Liver (tissue), 3 donors: ENCODE data around the gene GNAI2.

Experiments
- EGR1 ChIP-seq, 2 donors: IDR thresholded peaks; 2 replicates each; pipeline ENCODE4 v1.6.1; 2016 to 2018; ENCODE audit warnings: antibody characterized with exemption in 2 of 2, low read depth in 2 of 2
- GABPA ChIP-seq, 2 donors: IDR thresholded peaks in 1 of 2; conservative IDR thresholded peaks in 1 of 2; 2 replicates each; pipeline ENCODE4 v1.6.1; 2016; ENCODE audit warnings: antibody characterized with exemption in 2 of 2, mild to moderate bottlenecking in 1 of 2, moderate library complexity in 1 of 2
- JUND ChIP-seq, 2 donors: IDR thresholded peaks; 2 replicates each; pipeline ENCODE4 v1.6.1; 2016; ENCODE audit warnings: antibody characterized with exemption in 2 of 2
- NR2F2 ChIP-seq: IDR thresholded peaks from 2 replicates; pipeline ENCODE4 v1.6.1; 2016; ENCODE audit warnings: antibody characterized with exemption
- RAD21 ChIP-seq, 2 donors: IDR thresholded peaks; 2 replicates each; pipeline ENCODE4 v1.6.1; 2016; ENCODE audit warnings: antibody characterized with exemption in 2 of 2, mild to moderate bottlenecking in 2 of 2
- RXRA ChIP-seq, 2 donors: IDR thresholded peaks; 2 replicates each; pipeline ENCODE4 v1.6.1; 2017 to 2018; ENCODE audit warnings: antibody characterized with exemption in 2 of 2, mild to moderate bottlenecking in 1 of 2
- TAF1 ChIP-seq: conservative IDR thresholded peaks from 2 replicates; pipeline ENCODE4 v1.6.1; 2016; ENCODE audit warnings: antibody characterized with exemption, mild to moderate bottlenecking
- YY1 ChIP-seq: IDR thresholded peaks from 2 replicates; pipeline ENCODE4 v1.6.1; 2016; ENCODE audit warnings: antibody characterized with exemption, mild to moderate bottlenecking
- ZBTB33 ChIP-seq: IDR thresholded peaks from 2 replicates; pipeline ENCODE4 v1.6.1; 2016; ENCODE audit warnings: antibody characterized with exemption
- TF ChIP-seq, protein P1 (sequence below): IDR thresholded peaks from 2 replicates; pipeline ENCODE4 v1.6.1; 2016; ENCODE audit warnings: antibody characterized with exemption
- TF ChIP-seq, protein P2 (sequence below): fragments of 150-350 bp; IDR thresholded peaks from 2 replicates; pipeline ENCODE4 v1.5.1; 2017; ENCODE audit warnings: improper control_type of control experiment, low read depth, low read length; ENCODE audit not compliant: missing input control
- TF ChIP-seq, protein P3 (sequence below): IDR thresholded peaks from 2 replicates; pipeline ENCODE4 v1.6.1; 2016; ENCODE audit warnings: antibody characterized with exemption, mild to moderate bottlenecking
- TF ChIP-seq, protein P4 (sequence below): IDR thresholded peaks from 2 replicates; pipeline ENCODE4 v1.6.1; 2016; ENCODE audit warnings: antibody characterized with exemption
- donor health status: healthy.
- donor health status: healthy.

GRCh38 chr3:50217681-50218080, 18.3 kb upstream of the GNAI2 start:
- TF ChIP-seq, protein P1, sequence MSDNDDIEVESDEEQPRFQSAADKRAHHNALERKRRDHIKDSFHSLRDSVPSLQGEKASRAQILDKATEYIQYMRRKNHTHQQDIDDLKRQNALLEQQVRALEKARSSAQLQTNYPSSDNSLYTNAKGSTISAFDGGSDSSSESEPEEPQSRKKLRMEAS, result no peak
- TF ChIP-seq, protein P2, sequence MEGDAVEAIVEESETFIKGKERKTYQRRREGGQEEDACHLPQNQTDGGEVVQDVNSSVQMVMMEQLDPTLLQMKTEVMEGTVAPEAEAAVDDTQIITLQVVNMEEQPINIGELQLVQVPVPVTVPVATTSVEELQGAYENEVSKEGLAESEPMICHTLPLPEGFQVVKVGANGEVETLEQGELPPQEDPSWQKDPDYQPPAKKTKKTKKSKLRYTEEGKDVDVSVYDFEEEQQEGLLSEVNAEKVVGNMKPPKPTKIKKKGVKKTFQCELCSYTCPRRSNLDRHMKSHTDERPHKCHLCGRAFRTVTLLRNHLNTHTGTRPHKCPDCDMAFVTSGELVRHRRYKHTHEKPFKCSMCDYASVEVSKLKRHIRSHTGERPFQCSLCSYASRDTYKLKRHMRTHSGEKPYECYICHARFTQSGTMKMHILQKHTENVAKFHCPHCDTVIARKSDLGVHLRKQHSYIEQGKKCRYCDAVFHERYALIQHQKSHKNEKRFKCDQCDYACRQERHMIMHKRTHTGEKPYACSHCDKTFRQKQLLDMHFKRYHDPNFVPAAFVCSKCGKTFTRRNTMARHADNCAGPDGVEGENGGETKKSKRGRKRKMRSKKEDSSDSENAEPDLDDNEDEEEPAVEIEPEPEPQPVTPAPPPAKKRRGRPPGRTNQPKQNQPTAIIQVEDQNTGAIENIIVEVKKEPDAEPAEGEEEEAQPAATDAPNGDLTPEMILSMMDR, result no peak
- TF ChIP-seq TAF1, result no peak
- TF ChIP-seq, protein P3, sequence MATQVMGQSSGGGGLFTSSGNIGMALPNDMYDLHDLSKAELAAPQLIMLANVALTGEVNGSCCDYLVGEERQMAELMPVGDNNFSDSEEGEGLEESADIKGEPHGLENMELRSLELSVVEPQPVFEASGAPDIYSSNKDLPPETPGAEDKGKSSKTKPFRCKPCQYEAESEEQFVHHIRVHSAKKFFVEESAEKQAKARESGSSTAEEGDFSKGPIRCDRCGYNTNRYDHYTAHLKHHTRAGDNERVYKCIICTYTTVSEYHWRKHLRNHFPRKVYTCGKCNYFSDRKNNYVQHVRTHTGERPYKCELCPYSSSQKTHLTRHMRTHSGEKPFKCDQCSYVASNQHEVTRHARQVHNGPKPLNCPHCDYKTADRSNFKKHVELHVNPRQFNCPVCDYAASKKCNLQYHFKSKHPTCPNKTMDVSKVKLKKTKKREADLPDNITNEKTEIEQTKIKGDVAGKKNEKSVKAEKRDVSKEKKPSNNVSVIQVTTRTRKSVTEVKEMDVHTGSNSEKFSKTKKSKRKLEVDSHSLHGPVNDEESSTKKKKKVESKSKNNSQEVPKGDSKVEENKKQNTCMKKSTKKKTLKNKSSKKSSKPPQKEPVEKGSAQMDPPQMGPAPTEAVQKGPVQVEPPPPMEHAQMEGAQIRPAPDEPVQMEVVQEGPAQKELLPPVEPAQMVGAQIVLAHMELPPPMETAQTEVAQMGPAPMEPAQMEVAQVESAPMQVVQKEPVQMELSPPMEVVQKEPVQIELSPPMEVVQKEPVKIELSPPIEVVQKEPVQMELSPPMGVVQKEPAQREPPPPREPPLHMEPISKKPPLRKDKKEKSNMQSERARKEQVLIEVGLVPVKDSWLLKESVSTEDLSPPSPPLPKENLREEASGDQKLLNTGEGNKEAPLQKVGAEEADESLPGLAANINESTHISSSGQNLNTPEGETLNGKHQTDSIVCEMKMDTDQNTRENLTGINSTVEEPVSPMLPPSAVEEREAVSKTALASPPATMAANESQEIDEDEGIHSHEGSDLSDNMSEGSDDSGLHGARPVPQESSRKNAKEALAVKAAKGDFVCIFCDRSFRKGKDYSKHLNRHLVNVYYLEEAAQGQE, result no peak
- no peak for TF ChIP-seq ZBTB33
- no peak for TF ChIP-seq JUND (IDR thresholded peaks at IDR 0.05)
- TF ChIP-seq NR2F2, result no peak
- no peak for TF ChIP-seq RXRA (IDR thresholded peaks at IDR 0.05)
- no peak for TF ChIP-seq EGR1 (IDR thresholded peaks at IDR 0.05; ENCODE audit: low read depth in 2 of 2)
- no peak for TF ChIP-seq GABPA (IDR thresholded peaks at IDR 0.05 in 1 of 2, conservative IDR thresholded peaks at IDR 0.05 in 1 of 2)
- no peak for TF ChIP-seq YY1
- TF ChIP-seq, protein P4, sequence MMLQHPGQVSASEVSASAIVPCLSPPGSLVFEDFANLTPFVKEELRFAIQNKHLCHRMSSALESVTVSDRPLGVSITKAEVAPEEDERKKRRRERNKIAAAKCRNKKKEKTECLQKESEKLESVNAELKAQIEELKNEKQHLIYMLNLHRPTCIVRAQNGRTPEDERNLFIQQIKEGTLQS, result no peak
- no peak for TF ChIP-seq RAD21 (IDR thresholded peaks at IDR 0.05)
